Parathyroid adenoma (tissue), 2 donors: ENCODE data around the gene TMEM184B.

ENCODE experiments used
- H2AFZ ChIP-seq: fragments of 300-600 bp; sonication (generic); one replicate; pipeline ENCODE4 v1.7.0; 2017; ENCODE audit warnings: antibody characterized with exemption, mild to moderate bottlenecking
- H3K27ac ChIP-seq: fragments of 300-600 bp; sonication (generic); one replicate; pipeline ENCODE4 v1.7.0; 2017
- H3K27me3 ChIP-seq: fragments of 300-600 bp; sonication (generic); one replicate; pipeline ENCODE4 v1.7.0; 2017; ENCODE audit warnings: low read length; ENCODE audit not compliant: control insufficient read depth, insufficient read depth
- H3K36me3 ChIP-seq: fragments of 300-600 bp; sonication (generic); one replicate; pipeline ENCODE4 v1.7.0; 2017; ENCODE audit warnings: low read length; ENCODE audit not compliant: control insufficient read depth, insufficient read depth
- H3K4me1 ChIP-seq: fragments of 300-600 bp; sonication (generic); one replicate; pipeline ENCODE4 v1.7.0; 2017; ENCODE audit warnings: control low read depth
- H3K4me2 ChIP-seq: fragments of 300-600 bp; sonication (generic); one replicate; pipeline ENCODE4 v1.7.0; 2017; ENCODE audit warnings: low read length
- H3K4me3 ChIP-seq: fragments of 300-600 bp; sonication (generic); one replicate; pipeline ENCODE4 v1.7.0; 2017; ENCODE audit warnings: low read depth, low read length
- H3K79me2 ChIP-seq: fragments of 300-600 bp; sonication (generic); one replicate; pipeline ENCODE4 v1.7.0; 2017; ENCODE audit warnings: control low read depth
- H3K9ac ChIP-seq: fragments of 300-600 bp; sonication (generic); one replicate; pipeline ENCODE4 v1.7.0; 2017; ENCODE audit warnings: mild to moderate bottlenecking
- H3K9me3 ChIP-seq: fragments of 300-600 bp; sonication (generic); one replicate; pipeline ENCODE4 v1.7.0; 2017; ENCODE audit warnings: low read length; ENCODE audit not compliant: control insufficient read depth
- TF ChIP-seq, protein P1 (sequence below): fragments of 300-600 bp; sonication (generic); IDR thresholded peaks from one replicate; pipeline ENCODE4 v1.7.0; 2017; ENCODE audit warnings: antibody characterized with exemption, mild to moderate bottlenecking
- donor health status: primary hyperparathyroidism.

TMEM184B gene

DNA sequence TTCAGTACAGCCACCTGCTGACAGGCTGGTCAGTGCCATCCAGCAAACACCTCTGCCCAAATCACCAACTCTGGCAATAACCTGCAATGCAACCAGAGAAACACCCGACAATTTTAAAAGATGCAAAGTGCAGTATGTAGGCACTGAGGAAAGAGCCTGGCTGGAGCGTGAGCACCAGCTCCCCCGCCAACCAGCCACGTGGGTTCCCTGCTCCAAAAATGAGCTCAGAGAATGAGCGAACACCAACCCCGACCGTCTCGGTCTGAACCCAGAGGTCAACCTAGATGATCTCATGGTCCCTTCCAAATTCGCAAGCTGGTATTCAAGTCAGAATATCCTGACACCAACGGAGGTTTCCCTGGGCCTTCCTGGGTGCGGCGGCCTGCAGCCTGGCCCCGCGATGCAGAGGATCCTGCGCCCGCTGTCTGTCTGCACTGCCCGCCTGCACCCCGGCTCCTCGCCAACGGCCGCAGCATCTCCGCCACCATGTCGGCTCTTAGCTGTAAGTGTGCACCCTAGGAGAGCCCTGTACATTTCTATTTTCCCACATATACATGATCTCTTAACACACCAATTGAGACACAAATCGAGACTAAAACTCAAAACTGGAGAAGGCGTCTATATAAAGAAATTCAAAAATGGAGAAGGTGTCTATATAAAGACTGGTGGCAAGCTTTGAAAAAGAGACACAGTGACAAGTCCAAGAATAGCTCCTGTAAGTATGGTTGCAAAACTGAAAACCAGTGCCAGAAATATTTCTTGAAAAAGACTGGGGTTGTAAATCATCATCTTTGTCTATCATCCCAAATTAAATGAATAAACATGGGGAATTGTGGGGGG is 22.8 kb downstream of the TMEM184B start:
- Histone ChIP-seq H3K36me3 (no peaks in the 10 kb centered on the region), H3K9me3 (no peaks in the 10 kb centered on the region), H2AFZ (no peak overlapping the region), H3K27me3 (no peaks in the 10 kb centered on the region), H3K4me1 (no peaks in the 10 kb centered on the region), H3K27ac (no peak overlapping the region), H3K9ac (no peak overlapping the region), H3K4me2 (no peak overlapping the region), H3K79me2 (peaks cover 8% of the 10 kb centered on the region), H3K4me3 (no peak overlapping the region)
- TF ChIP-seq, protein P1, sequence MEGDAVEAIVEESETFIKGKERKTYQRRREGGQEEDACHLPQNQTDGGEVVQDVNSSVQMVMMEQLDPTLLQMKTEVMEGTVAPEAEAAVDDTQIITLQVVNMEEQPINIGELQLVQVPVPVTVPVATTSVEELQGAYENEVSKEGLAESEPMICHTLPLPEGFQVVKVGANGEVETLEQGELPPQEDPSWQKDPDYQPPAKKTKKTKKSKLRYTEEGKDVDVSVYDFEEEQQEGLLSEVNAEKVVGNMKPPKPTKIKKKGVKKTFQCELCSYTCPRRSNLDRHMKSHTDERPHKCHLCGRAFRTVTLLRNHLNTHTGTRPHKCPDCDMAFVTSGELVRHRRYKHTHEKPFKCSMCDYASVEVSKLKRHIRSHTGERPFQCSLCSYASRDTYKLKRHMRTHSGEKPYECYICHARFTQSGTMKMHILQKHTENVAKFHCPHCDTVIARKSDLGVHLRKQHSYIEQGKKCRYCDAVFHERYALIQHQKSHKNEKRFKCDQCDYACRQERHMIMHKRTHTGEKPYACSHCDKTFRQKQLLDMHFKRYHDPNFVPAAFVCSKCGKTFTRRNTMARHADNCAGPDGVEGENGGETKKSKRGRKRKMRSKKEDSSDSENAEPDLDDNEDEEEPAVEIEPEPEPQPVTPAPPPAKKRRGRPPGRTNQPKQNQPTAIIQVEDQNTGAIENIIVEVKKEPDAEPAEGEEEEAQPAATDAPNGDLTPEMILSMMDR = no peak

DNA sequence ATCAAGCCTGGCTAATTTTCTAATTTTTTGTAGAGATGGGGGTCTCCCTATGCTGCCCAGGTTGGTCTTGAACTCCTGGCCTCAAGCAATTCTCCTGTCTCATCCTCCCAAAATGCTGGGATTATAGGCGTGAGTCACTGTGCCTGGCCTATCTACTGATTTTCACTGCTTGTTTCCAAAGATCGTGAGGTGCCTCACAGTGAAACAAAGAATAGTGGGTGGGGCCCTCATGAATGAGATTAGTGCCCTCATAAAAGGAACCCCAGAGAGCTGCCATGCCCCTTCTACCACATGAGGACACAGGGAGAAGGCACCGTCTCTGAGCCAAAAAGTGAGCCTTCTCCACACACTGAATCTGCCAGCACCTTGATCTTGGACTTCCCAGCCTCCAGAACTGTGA is 23.5 kb downstream of the TMEM184B start:
- H3K4me3 ChIP-seq = no peak overlapping the region
- H3K27me3 ChIP-seq = no peaks in the 10 kb centered on the region
- H3K79me2 ChIP-seq = peaks cover 8% of the 10 kb centered on the region
- no peaks in the 10 kb centered on the region for H3K4me1 ChIP-seq
- H3K27ac ChIP-seq = no peak overlapping the region
- no peaks in the 10 kb centered on the region for H3K9me3 ChIP-seq
- no peak overlapping the region for H2AFZ ChIP-seq
- H3K4me2 ChIP-seq = no peak overlapping the region
- TF ChIP-seq, protein P1 = no peak
- H3K36me3 ChIP-seq = no peaks in the 10 kb centered on the region
- H3K9ac ChIP-seq = no peak overlapping the region

DNA sequence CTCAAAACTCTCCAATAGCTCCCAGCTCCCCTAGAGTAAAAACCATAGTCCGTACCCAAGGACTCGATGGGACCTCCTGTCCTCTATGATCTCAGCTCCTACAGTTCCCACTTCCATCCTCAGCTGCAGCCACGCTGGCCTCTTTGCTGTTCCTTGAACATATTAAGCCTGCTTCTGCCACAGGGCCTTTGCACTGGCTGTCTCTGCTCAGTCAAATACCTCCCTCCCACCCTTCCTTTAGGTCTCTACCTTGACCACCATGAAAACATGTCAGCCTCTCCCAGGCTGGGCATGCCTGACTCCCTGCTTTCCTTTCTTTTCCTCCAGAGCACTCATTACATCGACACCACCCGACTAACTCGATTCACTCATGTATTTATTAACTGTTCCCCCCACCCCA is 24.5 kb downstream of the TMEM184B start:
- no peaks in the 10 kb centered on the region for H3K4me1 ChIP-seq
- TF ChIP-seq, protein P1 = no peak
- peaks cover 8% of the 10 kb centered on the region for H3K79me2 ChIP-seq
- no peak overlapping the region for H3K27ac ChIP-seq
- no peaks in the 10 kb centered on the region for H3K9me3 ChIP-seq
- H3K4me2 ChIP-seq = no peak overlapping the region
- no peak overlapping the region for H2AFZ ChIP-seq
- H3K9ac ChIP-seq = no peak overlapping the region
- H3K36me3 ChIP-seq = no peaks in the 10 kb centered on the region
- H3K4me3 ChIP-seq = no peak overlapping the region
- H3K27me3 ChIP-seq = no peaks in the 10 kb centered on the region

DNA sequence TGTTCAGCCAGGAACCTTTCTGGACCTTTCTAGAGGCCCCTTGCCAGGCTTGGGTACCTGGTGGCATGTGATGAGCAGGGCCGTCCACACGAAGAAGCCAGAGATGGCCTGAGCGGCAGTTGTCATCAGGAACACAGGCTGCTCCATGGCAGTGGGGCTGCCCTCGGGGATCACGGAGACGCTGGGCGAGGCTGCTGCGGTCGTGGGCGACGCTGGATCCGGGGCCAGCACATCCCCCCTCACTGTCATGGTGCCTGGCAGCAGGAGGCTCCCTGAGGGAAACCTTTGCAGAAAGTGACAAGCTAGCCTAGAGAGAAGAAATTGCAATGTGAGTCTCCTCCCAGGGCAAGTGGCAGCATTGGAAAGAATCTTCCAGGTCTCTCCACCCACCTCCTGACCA is 25.1 kb downstream of the TMEM184B start:
- Histone ChIP-seq H3K9me3 (no peaks in the 10 kb centered on the region), H3K4me1 (no peaks in the 10 kb centered on the region), H3K4me3 (no peak overlapping the region), H3K27me3 (no peaks in the 10 kb centered on the region), H3K79me2 (peaks cover 8% of the 10 kb centered on the region), H2AFZ (no peak overlapping the region), H3K4me2 (no peak overlapping the region), H3K9ac (no peak overlapping the region), H3K27ac (no peak overlapping the region), H3K36me3 (no peaks in the 10 kb centered on the region)
- TF ChIP-seq, protein P1 = no peak

DNA sequence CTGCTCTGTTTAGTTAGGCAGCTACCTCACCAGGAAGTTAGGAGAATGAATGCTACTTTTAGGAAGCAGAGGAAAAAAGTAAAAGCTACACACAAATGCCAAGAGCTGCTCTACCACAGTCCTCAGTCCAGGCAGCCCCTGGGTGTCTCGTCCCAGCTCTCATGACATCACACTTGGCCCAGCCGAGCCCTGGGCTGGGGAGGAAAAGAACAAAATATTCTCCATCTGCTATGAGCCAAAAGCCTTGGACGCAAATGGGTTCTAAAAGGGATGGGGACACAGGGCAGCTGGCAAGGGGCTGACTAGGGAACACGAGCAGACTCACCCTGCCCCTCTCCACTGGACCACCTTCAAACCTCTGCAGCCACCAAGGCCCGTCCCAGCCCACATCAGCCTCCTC is 26.1 kb downstream of the TMEM184B start:
- Histone ChIP-seq H3K36me3 (no peaks in the 10 kb centered on the region), H3K4me2 (no peak overlapping the region), H3K9ac (no peak overlapping the region), H3K4me1 (no peaks in the 10 kb centered on the region), H3K27me3 (no peaks in the 10 kb centered on the region), H3K27ac (no peak overlapping the region), H3K79me2 (peaks cover 4% of the 10 kb centered on the region), H3K9me3 (no peaks in the 10 kb centered on the region), H3K4me3 (no peak overlapping the region), H2AFZ (no peak overlapping the region)
- TF ChIP-seq, protein P1 = no peak
